ENCODE data around the gene DNAJC1. TPM values are rescaled to one million over a fixed set of nuclear protein-coding genes. Genes with fewer than 3 reads are reported as not detected.
"Not testable (repeated sequence)": the region's sequence is repeated elsewhere in the genome, so short reads cannot be mapped to it uniquely, and the experiment has no call there.

DNAJC1 gene
- total and polyA plus RNA-seq, 2 donors (not counting 3 experiments of a cell fraction or from before 2014, with no cell fraction given) = 11.2 to 19.7 TPM

GRCh38 chr10:22034333-22034732, 30.8 kb upstream of the DNAJC1 start:
- Histone ChIP-seq H3K36me3 (ENCODE audit: control insufficient read depth in 2 of 2, extremely low read depth in 1 of 2, insufficient read depth in 2 of 2, low read length in 2 of 2) (no peaks in the 10 kb centered on the region), H3K27ac (ENCODE audit: insufficient read depth, low read depth, low read length) (no peak overlapping the region), H3K27me3 (ENCODE audit: control insufficient read depth in 2 of 2, insufficient read depth in 2 of 2, low read length in 2 of 2) (peaks cover 0 to 10% of the 10 kb centered on the region in 2 experiments), H3K79me2 (ENCODE audit: control insufficient read depth, insufficient read depth, low read length) (no peaks in the 10 kb centered on the region), H3K4me3 (replicated peaks in 1 of 3; ENCODE audit: insufficient read depth in 1 of 3, low read depth in 1 of 3, low read length in 3 of 3) (no peak overlapping the region), H4K20me1 (replicated peaks; ENCODE audit: control insufficient read depth, extremely low read depth, insufficient read depth, low read length) (no peaks in the 10 kb centered on the region), H3K9ac (replicated peaks; ENCODE audit: extremely low read depth, insufficient read depth, low read length) (no peak overlapping the region), H3K9me1 (replicated peaks; ENCODE audit: control insufficient read depth, extremely low read depth, insufficient read depth, low read length) (no peaks in the 10 kb centered on the region), H3K9me3 (replicated peaks; ENCODE audit: control insufficient read depth, insufficient read depth, low read length) (no peaks in the 10 kb centered on the region), H3K4me1 (ENCODE audit: control insufficient read depth, extremely low read depth, insufficient read depth, low read length) (no peaks in the 10 kb centered on the region), H2AFZ (ENCODE audit: low read depth, low read length) (no peak overlapping the region), H3K4me2 (ENCODE audit: insufficient read depth, low read length) (no peak overlapping the region)
- BruUV-seq (replicated peaks) = no TSS peak
- dilution Hi-C loops (cut with MboI; ENCODE audit: extremely low pct_ligation_motif_present, low sequenced_read_pairs) = no loop called here
- intact Hi-C loops (cut with micrococcal nuclease) = no loop called here
- DNase-seq (ENCODE audit: low read depth, low spot score) (no peak), FAIRE-seq (no peak)
- TF ChIP-seq POLR2AphosphoS5 (IDR thresholded peaks at IDR 0.05; ENCODE audit: insufficient read depth, low read depth, low read length) (no peak), EZH2 (IDR thresholded peaks at IDR 0.05; ENCODE audit: borderline replicate concordance, low read depth, low read length, severe bottlenecking) (no peak), POLR2A (IDR thresholded peaks at IDR 0.05; ENCODE audit: low read depth, low read length) (no peak), GATA2 (IDR thresholded peaks at IDR 0.05; ENCODE audit: insufficient read depth, insufficient read length, low read depth, low read length) (no peak), JUN (IDR thresholded peaks at IDR 0.05; ENCODE audit: borderline replicate concordance, insufficient read depth, insufficient read length, low read depth) (no peak), MYC (IDR thresholded peaks at IDR 0.05; ENCODE audit: low read depth, low read length) (no peak), FOS (IDR thresholded peaks at IDR 0.05; ENCODE audit: borderline replicate concordance, insufficient read depth, low read length) (no peak)
- TF ChIP-seq, protein P1, sequence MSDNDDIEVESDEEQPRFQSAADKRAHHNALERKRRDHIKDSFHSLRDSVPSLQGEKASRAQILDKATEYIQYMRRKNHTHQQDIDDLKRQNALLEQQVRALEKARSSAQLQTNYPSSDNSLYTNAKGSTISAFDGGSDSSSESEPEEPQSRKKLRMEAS (IDR thresholded peaks at IDR 0.05; ENCODE audit: insufficient read depth, insufficient read length) = no peak
- TF ChIP-seq, protein P2, sequence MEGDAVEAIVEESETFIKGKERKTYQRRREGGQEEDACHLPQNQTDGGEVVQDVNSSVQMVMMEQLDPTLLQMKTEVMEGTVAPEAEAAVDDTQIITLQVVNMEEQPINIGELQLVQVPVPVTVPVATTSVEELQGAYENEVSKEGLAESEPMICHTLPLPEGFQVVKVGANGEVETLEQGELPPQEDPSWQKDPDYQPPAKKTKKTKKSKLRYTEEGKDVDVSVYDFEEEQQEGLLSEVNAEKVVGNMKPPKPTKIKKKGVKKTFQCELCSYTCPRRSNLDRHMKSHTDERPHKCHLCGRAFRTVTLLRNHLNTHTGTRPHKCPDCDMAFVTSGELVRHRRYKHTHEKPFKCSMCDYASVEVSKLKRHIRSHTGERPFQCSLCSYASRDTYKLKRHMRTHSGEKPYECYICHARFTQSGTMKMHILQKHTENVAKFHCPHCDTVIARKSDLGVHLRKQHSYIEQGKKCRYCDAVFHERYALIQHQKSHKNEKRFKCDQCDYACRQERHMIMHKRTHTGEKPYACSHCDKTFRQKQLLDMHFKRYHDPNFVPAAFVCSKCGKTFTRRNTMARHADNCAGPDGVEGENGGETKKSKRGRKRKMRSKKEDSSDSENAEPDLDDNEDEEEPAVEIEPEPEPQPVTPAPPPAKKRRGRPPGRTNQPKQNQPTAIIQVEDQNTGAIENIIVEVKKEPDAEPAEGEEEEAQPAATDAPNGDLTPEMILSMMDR (IDR thresholded peaks at IDR 0.05; ENCODE audit: extremely low read depth in 1 of 2, insufficient read depth in 1 of 2, low read depth in 1 of 2, low read length in 2 of 2) = no peak
- ChIA-PET POLR2A (no interaction called here), CTCF (interaction anchor here (1.0 to 1.4 kb wide), 3 partner anchors 20 to 954 kb away, joined by 3 read pairs; no protein-coding TSS in a partner anchor)

- not testable (repeated sequence) for FAIRE-seq
These were observed 28.7 kb upstream of the DNAJC1 start for GRCh38 chr10:22032268-22032667.

More at GRCh38 chr10:22032268-22032667, 28.7 kb upstream of the DNAJC1 start:
- H3K9me1 ChIP-seq (replicated peaks; ENCODE audit: control insufficient read depth, extremely low read depth, insufficient read depth, low read length); H3K9me3 ChIP-seq (replicated peaks; ENCODE audit: control insufficient read depth, insufficient read depth, low read length); BruUV-seq (replicated peaks); H3K4me1 ChIP-seq (ENCODE audit: control insufficient read depth, extremely low read depth, insufficient read depth, low read length); H3K27me3 ChIP-seq (ENCODE audit: control insufficient read depth in 2 of 2, insufficient read depth in 2 of 2, low read length in 2 of 2); H3K4me2 ChIP-seq (ENCODE audit: insufficient read depth, low read length); H2AFZ ChIP-seq (ENCODE audit: low read depth, low read length); H3K9ac ChIP-seq (replicated peaks; ENCODE audit: extremely low read depth, insufficient read depth, low read length); CTCF ChIA-PET; POLR2A ChIA-PET; dilution Hi-C loops (cut with MboI; ENCODE audit: extremely low pct_ligation_motif_present, low sequenced_read_pairs); intact Hi-C loops (cut with micrococcal nuclease); DNase-seq (ENCODE audit: low read depth, low spot score); H3K4me3 ChIP-seq (replicated peaks in 1 of 3; ENCODE audit: insufficient read depth in 1 of 3, low read depth in 1 of 3, low read length in 3 of 3); H3K79me2 ChIP-seq (ENCODE audit: control insufficient read depth, insufficient read depth, low read length); H4K20me1 ChIP-seq (replicated peaks; ENCODE audit: control insufficient read depth, extremely low read depth, insufficient read depth, low read length); H3K27ac ChIP-seq (ENCODE audit: insufficient read depth, low read depth, low read length); H3K36me3 ChIP-seq (ENCODE audit: control insufficient read depth in 2 of 2, extremely low read depth in 1 of 2, insufficient read depth in 2 of 2, low read length in 2 of 2): not testable (repeated sequence)

Measured in endothelial cell of umbilical vein (primary cell).